Stimulated activated naive CD4-positive, alpha-beta T cell treated with Interleukin-2 at 50 U/mL for 16 hours (primary cell): ENCODE results near the gene ARHGAP9.

ENCODE experiments used
- DNase-seq: peaks from one replicate; lab custom pipeline; 2025; lab: John Stamatoyannopoulos, UW

ARHGAP9 gene

GRCh38 chr12:57491393-57492280 lies 12.0 kb upstream of the ARHGAP9 start:
- DNase-seq = no peak

- no peak for DNase-seq
Observed at GRCh38 chr12:57490126-57490525, 10.5 kb upstream of the ARHGAP9 start.

DNA sequence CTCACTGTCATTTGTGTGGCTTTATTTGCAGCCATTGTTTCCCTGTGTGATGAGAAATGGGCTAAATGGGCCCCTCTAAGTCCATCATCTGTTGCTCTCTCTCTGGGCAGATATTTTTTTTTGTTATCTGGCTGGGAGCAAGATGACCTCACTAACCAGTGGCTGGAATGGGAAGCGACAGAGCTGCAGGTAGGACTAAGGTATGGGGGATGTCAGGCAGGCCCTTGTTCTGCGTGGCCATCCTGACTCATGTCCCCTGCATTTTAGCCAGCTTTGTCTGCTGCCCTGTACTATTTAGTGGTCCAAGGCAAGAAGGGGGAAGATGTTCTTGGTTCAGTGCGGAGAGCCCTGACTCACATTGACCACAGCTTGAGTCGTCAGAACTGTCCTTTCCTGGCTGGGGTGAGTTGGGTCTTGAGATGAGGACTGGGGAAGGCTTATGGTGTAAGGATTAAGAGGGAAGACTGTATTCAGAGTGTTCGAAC lies 9.5 kb upstream of the ARHGAP9 start:
- no peak for DNase-seq

DNA sequence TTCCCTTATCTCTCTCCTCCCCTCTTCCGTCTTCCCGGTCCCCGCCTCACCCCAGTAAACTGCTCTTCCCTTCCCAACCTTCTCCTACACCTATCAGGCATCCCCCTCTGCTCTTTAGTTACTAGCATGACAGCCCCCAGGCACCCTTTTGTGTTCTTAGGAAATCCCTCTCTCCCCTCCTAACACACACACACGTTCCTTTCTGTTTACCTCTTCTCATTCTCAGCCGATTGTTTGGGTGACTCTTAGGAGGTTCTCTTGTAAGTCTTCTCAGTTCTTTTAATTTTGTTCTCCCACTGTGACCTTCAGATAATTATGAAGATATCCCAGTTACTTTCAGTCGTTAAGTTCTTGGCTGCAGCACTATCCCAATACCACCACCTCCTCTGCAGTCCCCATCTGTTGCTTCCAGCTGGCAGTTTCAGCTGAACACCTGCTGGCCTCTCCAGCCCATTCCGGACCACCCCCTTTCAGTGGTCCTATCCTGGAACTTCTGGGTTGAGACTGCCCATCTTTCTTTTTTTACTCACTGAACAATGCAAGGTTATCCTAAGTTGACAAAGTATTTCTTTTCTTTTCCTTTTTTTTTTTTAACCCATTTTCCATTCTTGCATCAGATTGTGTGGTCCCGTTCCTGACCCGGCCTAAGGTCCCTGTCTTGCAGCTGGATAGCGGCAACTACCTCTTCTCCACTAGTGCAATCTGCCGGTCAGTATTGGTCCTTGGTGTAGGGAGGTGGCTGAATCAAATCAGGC lies 8.9 kb upstream of the ARHGAP9 start:
- DNase-seq = no peak

DNA sequence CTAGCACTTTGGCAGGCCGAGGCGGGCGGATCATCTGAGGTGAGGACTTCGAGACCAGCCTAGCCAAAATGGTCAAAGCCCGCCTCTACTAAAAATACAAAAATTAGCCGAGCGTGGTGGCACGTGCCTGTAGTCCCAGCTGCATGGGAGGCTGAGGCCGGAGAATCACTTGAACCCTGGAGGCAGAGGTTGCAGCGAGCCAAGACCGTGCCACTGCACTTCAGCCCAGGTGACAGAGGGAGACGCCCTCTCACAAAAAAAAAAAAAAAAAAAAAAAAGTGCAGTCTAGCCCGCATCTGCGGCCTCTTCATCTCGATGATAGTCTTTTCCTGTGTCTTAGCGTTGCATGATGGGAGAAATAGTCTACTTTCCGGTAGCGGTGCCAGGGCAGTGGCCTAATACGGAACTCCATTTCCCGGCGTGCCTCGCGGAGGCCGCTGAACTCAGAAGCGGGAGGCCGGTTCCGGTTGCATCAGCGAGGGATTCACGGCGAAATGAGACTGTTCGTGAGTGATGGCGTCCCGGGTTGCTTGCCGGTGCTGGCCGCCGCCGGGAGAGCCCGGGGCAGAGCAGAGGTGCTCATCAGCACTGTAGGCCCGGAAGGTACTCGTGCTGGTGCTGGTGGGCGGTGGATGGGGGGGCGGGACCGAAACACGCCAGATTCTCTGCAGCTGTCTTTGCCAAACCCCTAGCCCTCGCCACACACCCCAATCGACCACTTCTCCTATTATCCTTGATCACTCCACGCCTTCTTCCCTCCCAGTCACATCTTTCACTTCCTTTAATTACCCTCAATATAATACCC lies 8.1 kb upstream of the ARHGAP9 start, which contains the start of gene MARS1:
TSS of gene MARS1 (plus strand) at position 472 of the 805 bp plus-strand sequence. CDS start at position 495, 23 bp downstream.
- DNase-seq = peak; percentile 95

DNA sequence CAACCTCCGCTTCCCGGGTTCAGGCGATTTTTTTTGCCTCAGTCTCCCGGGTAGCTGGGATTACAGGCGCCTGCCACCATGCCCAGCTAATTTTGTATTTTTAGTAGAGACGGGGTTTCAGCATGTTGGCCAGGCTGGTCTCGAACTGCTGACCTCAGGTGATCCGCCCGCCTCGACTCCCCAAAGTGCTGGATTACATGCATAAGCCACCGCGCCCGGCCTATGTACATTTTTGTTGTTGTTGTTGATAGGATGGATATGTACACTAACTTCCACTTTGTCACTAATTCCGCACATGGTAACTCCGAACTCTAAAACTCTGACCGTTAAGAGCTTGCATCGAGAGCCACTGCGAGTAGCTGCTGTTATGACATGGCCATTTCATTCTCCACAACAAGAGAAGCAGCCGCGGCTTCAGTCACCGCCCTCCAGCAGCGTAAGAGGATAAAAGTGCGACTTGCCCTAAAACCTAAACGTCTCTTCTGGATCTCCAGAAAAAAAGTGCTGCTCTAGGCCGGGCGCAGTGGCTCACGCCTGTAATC lies 7.5 kb upstream of the ARHGAP9 start:
- no peak for DNase-seq

- DNase-seq = no peak
Observed at GRCh38 chr12:57485695-57486094, 6.0 kb upstream of the ARHGAP9 start.

GRCh38 chr12:57483466-57483865 lies 3.8 kb upstream of the ARHGAP9 start:
- DNase-seq = no peak

DNA sequence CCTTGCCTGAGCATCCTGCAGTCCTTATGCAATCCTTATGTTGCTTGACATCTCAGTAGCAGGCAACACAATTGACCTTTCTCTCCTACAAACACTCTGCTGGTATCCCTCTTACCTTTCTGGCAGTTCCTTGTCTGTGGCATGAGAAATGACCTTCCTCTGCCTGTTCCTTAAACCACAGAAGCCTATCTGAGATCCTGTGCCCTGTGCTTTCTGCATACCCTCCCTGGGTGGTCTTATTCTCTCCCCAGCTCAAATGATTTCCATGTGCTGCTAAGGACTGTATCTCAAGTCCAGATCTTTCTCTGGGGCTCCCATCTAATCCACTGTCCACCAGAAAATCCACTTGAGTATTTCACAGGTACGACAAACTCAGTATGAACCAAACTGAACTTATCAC lies 2.0 kb upstream of the ARHGAP9 start:
- no peak for DNase-seq

- no peak for DNase-seq
Observed at GRCh38 chr12:57479043-57479375, 657 bp downstream of the ARHGAP9 start.

- peak; percentile 48 for DNase-seq
Observed at GRCh38 chr12:57477710-57478681, 1.7 kb downstream of the ARHGAP9 start.

- no peak for DNase-seq
Observed at GRCh38 chr12:57476993-57477709, 2.5 kb downstream of the ARHGAP9 start.

GRCh38 chr12:57476162-57476992 lies 3.3 kb downstream of the ARHGAP9 start:
- DNase-seq = peak; percentile 73

GRCh38 chr12:57475271-57476161 lies 4.2 kb downstream of the ARHGAP9 start:
- no peak for DNase-seq

DNA sequence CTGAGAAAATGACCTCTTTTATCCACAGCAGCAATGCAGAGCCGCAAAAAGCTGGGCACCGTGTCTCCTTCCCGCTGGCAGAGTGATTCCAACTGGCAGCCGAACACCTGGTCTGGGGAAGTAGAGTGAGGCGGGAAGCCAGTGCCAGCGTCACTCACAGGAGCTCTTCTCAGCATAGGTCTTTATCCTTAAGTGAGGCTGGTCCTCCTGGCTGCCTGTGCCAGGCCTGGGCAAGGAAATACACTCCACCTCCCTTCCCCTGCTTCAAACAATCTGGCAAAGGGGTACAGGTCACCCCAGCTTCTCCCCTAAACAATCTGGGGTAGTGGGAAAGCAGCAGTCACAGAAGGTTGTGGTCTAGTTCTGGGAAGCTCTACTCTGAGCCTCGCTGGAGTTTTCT lies 4.8 kb downstream of the ARHGAP9 start:
- no peak for DNase-seq

DNA sequence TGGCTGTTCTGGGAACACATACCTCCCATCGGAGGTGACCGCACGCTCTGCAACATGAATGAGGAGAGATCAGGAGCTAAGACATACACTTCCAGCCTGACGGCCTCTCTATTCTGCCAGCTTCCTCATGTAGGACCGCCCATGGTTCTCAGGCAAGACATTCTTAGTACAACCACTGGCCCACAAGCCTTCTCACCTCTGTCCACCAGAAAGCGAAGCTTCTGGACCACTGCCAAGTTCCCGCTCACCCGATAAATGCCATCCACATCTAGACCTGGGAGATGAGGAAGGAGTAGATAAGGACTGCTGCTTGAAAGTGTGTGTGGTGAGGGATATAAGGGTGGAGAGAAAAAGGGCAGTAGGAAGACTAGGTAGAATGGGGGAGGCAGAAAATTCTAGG lies 5.2 kb downstream of the ARHGAP9 start:
- DNase-seq = no peak

DNA sequence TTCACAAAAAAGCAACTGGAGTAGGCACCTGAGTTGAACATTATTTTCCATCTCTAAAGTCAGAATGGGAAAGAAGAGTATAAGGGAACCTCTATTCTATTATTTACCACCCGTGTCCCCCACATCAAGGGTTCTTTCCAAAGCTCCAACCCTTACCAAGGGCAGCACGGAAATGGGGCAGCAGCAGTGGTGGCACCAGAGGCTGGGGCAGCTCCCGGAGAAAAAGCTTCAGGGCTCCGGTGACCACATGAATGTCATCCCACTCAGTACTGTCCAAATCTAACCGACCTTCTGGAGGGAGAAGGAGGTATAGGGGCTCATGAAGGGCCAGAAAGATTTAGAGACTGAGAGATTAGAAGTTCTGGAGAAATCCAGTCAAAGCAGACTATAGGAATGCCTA lies 5.8 kb downstream of the ARHGAP9 start:
- no peak for DNase-seq

GRCh38 chr12:57473392-57473791 lies 6.3 kb downstream of the ARHGAP9 start:
- DNase-seq = no peak
